ENCODE measurements around the gene ADIPOR2. TPM values are rescaled to one million over a fixed set of nuclear protein-coding genes. Genes with fewer than 3 reads are reported as not detected.
"Not testable (repeated sequence)": the region's sequence is repeated elsewhere in the genome, so short reads cannot be mapped to it uniquely, and the experiment has no call there.

Gene ADIPOR2
- total RNA-seq, 2 experiments from 2014 or later, result 63.5 to 83.3 TPM

GRCh38 chr12:1697271-1697670 is 6.4 kb downstream of the ADIPOR2 start:
- H3K9me3 Mint-ChIP-seq (ENCODE audit: low read depth), result peaks cover 2% of the 10 kb centered on the region
- ATAC-seq (no peak), DNase-seq (no peak)
- H3K4me1 Mint-ChIP-seq, result peaks cover 47% of the 10 kb centered on the region
- no peak overlapping the region for H3K4me3 Mint-ChIP-seq
- peaks cover 37% of the 10 kb centered on the region for H3K36me3 Mint-ChIP-seq
- H3K27me3 Mint-ChIP-seq, result no peaks in the 10 kb centered on the region
- H3K27ac Mint-ChIP-seq, result no peak overlapping the region
- CTCF ChIA-PET, result interaction anchor here (0.9 to 2.3 kb wide), 4 partner anchors 44 to 94 kb away, joined by 3 to 12 read pairs (median 4); no protein-coding TSS in a partner anchor

- Mint-ChIP-seq H3K36me3 (peaks cover 36% of the 10 kb centered on the region), H3K27me3 (no peaks in the 10 kb centered on the region), H3K4me3 (no peak overlapping the region), H3K27ac (no peak overlapping the region), H3K4me1 (peaks cover 41% of the 10 kb centered on the region), H3K9me3 (ENCODE audit: low read depth) (peaks cover 2% of the 10 kb centered on the region)
- no peak for DNase-seq
- CTCF ChIA-PET, result interaction anchor here (0.9 to 1.6 kb wide), 2 partner anchors 64 to 92 kb away, joined by 3 to 6 read pairs; no protein-coding TSS in a partner anchor
- no peak for ATAC-seq
These were observed 7.8 kb downstream of the ADIPOR2 start for GRCh38 chr12:1698720-1699119.

DNA sequence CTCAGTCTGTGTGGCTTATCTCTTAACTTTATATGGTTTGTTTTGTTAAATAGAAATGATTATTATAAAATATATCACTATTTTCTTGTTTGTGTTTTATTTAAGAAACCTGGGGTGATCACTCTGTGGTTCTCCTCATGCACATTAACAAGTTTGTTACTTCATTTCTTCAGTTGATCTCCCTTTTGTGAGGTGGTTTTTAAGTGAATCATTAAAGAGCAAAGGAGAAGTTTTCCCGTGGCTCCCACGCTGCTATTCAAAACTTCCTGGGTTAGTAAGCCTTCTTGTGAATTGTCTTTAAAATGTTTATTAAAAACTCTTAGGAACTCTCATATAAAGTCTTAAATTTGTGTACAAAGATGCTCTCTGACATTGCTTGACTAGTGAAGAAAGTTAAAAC is 11.8 kb downstream of the ADIPOR2 start:
- Mint-ChIP-seq H3K9me3 (ENCODE audit: low read depth) (peaks cover 2% of the 10 kb centered on the region), H3K4me3 (no peak overlapping the region), H3K4me1 (peaks cover 38% of the 10 kb centered on the region), H3K27ac (no peak overlapping the region), H3K36me3 (peaks cover 41% of the 10 kb centered on the region), H3K27me3 (no peaks in the 10 kb centered on the region)
- no peak for ATAC-seq
- DNase-seq, result no peak
- CTCF ChIA-PET, result no interaction called here

DNA sequence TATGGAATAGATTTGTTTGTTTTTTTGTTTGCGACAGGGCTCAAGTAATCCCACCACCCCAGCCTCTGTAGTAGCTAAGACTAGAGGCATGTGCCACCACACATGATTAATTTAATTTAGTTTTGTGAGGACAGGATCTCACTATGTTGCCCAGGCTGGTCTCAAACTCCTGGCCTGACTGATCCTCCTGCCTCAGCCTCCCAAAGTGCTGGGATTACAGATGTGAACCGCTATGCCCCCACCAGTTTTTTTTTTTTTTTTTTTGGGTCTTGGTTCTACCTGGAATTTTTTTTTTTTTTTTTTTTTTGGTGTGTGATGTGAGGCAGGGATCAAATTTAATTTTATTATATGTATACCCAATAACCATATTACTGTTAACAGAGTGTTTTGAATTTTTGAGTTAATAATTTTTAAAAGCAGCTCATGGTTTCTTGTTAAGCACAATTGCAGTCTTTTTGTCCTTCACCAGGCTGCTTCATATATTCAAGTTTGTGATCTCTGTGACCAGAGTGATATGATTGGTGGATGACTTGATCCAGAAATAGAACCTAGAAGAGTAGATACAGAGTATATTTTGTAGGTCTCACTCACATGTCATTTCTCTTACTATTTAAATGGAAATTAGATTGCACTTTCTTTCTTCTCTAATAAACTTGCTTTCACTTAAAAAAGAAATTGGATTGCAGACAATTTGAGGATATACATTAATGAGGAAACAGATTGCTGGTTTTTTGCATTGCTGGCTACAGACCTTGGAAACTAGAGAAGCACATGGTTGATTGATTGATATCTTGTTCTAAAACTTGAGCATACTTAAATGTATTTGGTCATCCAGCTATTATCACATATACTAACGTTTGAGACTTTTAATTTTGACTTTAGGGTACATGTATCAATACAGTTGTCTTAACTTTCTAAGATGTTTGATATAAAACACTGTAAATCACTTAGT is 13.2 kb downstream of the ADIPOR2 start:
- Mint-ChIP-seq H3K9me3 (ENCODE audit: low read depth) (peaks cover 2% of the 10 kb centered on the region), H3K4me3 (no peak overlapping the region), H3K27me3 (no peaks in the 10 kb centered on the region), H3K27ac (no peak overlapping the region), H3K4me1 (peaks cover 37% of the 10 kb centered on the region), H3K36me3 (peaks cover 43% of the 10 kb centered on the region)
- CTCF ChIA-PET, result no interaction called here
- DNase-seq (no peak), ATAC-seq (no peak)

GRCh38 chr12:1705774-1706631 is 15.1 kb downstream of the ADIPOR2 start:
- CTCF ChIA-PET, result interaction anchor here (0.7 kb wide), 1 partner anchor 53 kb away, joined by 3 read pairs; no protein-coding TSS in a partner anchor
- Mint-ChIP-seq H3K27me3 (no peaks in the 10 kb centered on the region), H3K4me1 (peaks cover 32% of the 10 kb centered on the region), H3K9me3 (ENCODE audit: low read depth) (no peaks in the 10 kb centered on the region), H3K27ac (no peak overlapping the region), H3K36me3 (peaks cover 50% of the 10 kb centered on the region), H3K4me3 (no peak overlapping the region)
- ATAC-seq (no peak), DNase-seq (no peak)

GRCh38 chr12:1706632-1706980 is 15.7 kb downstream of the ADIPOR2 start:
- H3K27ac Mint-ChIP-seq, result peak overlapping the region; percentile 43
- H3K9me3 Mint-ChIP-seq (ENCODE audit: low read depth), result no peaks in the 10 kb centered on the region
- H3K4me1 Mint-ChIP-seq, result peaks cover 32% of the 10 kb centered on the region
- CTCF ChIA-PET, result interaction anchor here (0.7 kb wide), 1 partner anchor 54 kb away, joined by 3 read pairs; no protein-coding TSS in a partner anchor
- no peak overlapping the region for H3K4me3 Mint-ChIP-seq
- H3K27me3 Mint-ChIP-seq, result no peaks in the 10 kb centered on the region
- peaks cover 50% of the 10 kb centered on the region for H3K36me3 Mint-ChIP-seq
- no peak for ATAC-seq
- no peak for DNase-seq

DNA sequence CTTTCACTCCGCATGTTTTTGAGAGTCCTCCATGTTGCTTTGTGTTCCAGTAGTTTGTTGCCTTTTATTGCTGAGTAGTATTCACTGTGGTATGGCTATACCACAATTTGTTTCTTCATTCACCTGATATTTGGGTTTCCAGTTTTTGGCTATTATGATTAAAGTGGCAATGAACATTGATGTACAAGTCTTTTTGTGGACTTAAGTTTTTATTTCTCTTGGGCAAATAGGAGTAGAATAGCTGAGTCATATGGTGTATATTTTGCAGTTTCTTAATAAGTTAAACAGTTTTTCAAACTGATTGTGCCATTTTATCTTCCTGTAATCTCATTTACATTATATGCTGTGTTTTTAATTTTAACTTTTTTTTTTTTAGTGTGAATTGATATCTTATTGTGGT is 16.2 kb downstream of the ADIPOR2 start:
- H3K27ac Mint-ChIP-seq, result peak overlapping the region; percentile 43
- H3K9me3 Mint-ChIP-seq (ENCODE audit: low read depth), result no peaks in the 10 kb centered on the region
- CTCF ChIA-PET, result no interaction called here
- ATAC-seq, result no peak
- no peaks in the 10 kb centered on the region for H3K27me3 Mint-ChIP-seq
- no peak for DNase-seq
- peaks cover 31% of the 10 kb centered on the region for H3K4me1 Mint-ChIP-seq
- H3K36me3 Mint-ChIP-seq, result peaks cover 49% of the 10 kb centered on the region
- H3K4me3 Mint-ChIP-seq, result no peak overlapping the region

DNA sequence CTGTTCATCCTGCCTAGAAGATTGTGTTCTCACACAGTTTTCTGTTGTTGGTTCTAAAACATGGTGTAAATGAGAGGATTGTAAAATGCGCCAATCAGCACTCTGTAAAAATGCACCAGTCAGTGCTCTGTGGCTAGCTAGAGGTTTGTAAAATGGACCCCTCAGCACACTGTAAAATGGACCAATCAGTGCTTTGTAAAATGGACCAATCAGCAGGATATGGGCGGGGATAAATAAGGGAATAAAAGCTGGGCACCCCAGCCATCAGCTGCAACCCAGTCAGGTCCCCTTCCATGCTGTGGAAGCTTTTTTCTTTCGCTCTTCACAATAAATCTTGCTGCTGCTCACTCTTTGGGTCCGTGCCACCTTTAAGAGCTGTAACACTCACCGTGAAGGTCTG is 19.1 kb downstream of the ADIPOR2 start:
- not testable (repeated sequence) for H3K4me3 Mint-ChIP-seq; H3K9me3 Mint-ChIP-seq (ENCODE audit: low read depth); ATAC-seq; DNase-seq; H3K27me3 Mint-ChIP-seq; H3K27ac Mint-ChIP-seq
- Mint-ChIP-seq H3K4me1 (peaks cover 21% of the 10 kb centered on the region), H3K36me3 (peaks cover 59% of the 10 kb centered on the region)
- CTCF ChIA-PET, result interaction anchor here (0.6 kb wide), 1 partner anchor 19 kb away, joined by 3 read pairs; no protein-coding TSS in a partner anchor

DNA sequence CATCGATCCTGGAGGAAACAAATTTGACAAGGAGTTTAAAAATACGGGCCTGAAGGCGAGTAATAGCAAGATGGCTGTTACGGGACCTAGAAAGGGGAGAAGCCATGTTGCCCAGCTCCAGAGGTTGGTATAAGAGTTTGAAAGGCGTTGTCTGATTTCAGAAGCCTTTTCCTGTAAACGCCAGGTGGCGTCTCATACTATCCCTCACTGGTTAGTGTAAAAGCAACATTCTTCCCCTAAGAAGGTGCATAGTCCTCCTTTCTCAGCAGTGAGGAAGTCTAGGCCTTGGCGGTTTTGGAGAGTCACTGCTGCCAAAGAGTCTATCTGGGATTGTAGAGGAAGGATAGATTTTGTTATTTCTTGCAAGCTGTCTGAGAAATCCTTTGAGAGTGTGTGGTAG is 20.0 kb downstream of the ADIPOR2 start:
- CTCF ChIA-PET; H3K4me3 Mint-ChIP-seq; ATAC-seq; DNase-seq; H3K27me3 Mint-ChIP-seq; H3K27ac Mint-ChIP-seq; H3K9me3 Mint-ChIP-seq (ENCODE audit: low read depth): not testable (repeated sequence)
- Mint-ChIP-seq H3K4me1 (peaks cover 26% of the 10 kb centered on the region), H3K36me3 (peaks cover 63% of the 10 kb centered on the region)

DNA sequence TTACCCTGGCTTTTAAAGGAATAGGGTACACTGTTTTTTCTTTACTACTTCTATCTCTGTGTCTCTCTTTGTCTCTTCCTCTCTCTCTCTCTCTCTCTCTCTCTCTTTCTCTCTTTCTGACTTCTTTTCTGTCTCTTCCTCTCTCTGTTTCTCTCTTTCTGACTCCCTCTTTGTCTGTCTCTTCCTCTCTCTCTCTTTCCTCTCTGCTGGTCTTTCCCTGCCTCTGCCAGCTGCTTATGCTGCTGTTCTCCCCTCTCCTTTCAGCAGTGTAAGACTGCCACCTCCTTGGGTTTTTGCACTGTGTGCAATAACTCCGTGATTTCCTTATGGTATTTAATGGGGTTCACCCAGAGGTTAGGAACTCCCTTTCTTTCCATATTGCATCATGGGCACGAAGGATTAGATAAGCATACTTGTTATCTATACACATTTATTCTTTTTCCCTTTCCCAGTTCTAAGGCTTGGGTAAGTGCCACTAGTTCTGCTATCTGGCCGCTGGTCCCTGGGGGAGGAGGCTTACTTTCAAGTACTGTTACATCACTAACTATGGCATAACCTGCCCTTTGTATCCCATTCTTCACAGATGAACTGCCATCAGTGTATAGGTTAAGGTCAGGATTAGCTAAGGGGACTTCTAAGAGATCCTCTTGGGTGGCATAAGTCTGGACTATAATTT is 20.8 kb downstream of the ADIPOR2 start:
- H3K4me1 Mint-ChIP-seq, result peaks cover 27% of the 10 kb centered on the region

DNA sequence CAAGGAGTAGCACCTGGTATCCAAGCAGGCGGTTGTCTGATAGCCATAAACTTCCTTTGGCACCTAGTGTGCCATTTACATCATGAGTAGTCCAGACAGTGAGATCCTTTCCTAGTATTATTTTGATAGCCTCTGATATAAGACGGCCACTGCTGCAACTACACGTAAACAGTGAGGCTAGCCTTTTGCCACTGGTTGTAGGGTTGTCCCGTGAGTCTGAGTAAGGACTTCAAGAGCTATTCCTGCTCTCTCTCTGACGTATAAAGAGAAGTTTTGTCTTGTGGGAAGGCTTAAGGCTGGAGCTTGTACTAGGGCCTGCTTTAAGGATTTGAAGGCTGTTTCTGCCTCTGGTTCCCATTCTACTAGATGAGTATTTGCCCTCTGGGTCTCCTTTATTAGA is 21.4 kb downstream of the ADIPOR2 start:
- CTCF ChIA-PET, result not testable (repeated sequence)
- H3K36me3 Mint-ChIP-seq, result peaks cover 65% of the 10 kb centered on the region

More for the DNA sequence above, 20.8 kb downstream of the ADIPOR2 start:
- CTCF ChIA-PET; H3K9me3 Mint-ChIP-seq (ENCODE audit: low read depth); ATAC-seq; DNase-seq; H3K27ac Mint-ChIP-seq; H3K27me3 Mint-ChIP-seq; H3K4me3 Mint-ChIP-seq: not testable (repeated sequence)
- peaks cover 66% of the 10 kb centered on the region for H3K36me3 Mint-ChIP-seq

GRCh38 chr12:1712852-1713251 is 22.0 kb downstream of the ADIPOR2 start:
- DNase-seq; H3K27ac Mint-ChIP-seq; H3K9me3 Mint-ChIP-seq (ENCODE audit: low read depth); H3K27me3 Mint-ChIP-seq; H3K4me3 Mint-ChIP-seq; CTCF ChIA-PET; ATAC-seq: not testable (repeated sequence)
- Mint-ChIP-seq H3K36me3 (peaks cover 63% of the 10 kb centered on the region), H3K4me1 (peaks cover 24% of the 10 kb centered on the region)

More for the DNA sequence above, 21.4 kb downstream of the ADIPOR2 start:
- not testable (repeated sequence) for H3K4me3 Mint-ChIP-seq; H3K27me3 Mint-ChIP-seq; H3K9me3 Mint-ChIP-seq (ENCODE audit: low read depth); DNase-seq; H3K27ac Mint-ChIP-seq; ATAC-seq
- peaks cover 24% of the 10 kb centered on the region for H3K4me1 Mint-ChIP-seq
